NOMO-1 treated with DMSO at 0.1 percent for 48 hours (cell line): ENCODE results near the gene NATD1.

ENCODE experiments used
- DNase-seq: peaks from one replicate; lab custom pipeline; 2025; ENCODE audit not compliant: unreplicated experiment; lab: John Stamatoyannopoulos, UW

NATD1 gene

DNA sequence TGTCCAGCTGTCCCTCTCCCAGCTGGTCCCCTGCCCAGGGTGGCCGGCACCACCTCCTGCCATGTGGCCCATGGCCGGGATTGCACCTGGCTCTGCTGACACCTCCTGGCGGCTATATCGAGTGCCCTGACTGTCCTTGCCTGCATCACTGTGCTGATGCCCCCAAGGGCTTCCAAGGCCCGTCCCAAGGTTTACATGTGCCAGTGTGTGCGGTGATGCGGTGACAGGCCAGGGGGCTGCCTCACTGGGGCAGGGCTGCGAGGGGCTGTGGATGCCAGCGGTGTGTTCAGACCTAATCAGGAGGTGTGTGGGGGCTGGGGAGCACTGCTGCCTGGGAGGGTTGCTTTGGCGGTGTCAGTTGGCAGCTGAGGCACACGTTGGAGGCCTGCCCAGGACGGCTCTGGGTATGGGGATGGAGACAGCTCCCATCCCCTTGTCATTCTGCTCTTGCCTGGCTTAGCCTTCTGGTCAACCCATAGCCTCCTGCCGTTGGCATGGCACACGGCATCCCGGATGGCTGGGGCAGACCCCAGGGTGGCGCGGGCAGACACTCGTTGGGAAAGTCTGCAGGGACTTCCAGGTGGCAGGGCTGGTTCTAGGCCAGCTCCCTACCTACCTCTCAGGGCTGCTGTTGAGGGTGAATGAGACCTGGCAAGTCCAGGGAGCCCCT lies 36.8 kb upstream of the NATD1 start:
- DNase-seq = no peak

DNA sequence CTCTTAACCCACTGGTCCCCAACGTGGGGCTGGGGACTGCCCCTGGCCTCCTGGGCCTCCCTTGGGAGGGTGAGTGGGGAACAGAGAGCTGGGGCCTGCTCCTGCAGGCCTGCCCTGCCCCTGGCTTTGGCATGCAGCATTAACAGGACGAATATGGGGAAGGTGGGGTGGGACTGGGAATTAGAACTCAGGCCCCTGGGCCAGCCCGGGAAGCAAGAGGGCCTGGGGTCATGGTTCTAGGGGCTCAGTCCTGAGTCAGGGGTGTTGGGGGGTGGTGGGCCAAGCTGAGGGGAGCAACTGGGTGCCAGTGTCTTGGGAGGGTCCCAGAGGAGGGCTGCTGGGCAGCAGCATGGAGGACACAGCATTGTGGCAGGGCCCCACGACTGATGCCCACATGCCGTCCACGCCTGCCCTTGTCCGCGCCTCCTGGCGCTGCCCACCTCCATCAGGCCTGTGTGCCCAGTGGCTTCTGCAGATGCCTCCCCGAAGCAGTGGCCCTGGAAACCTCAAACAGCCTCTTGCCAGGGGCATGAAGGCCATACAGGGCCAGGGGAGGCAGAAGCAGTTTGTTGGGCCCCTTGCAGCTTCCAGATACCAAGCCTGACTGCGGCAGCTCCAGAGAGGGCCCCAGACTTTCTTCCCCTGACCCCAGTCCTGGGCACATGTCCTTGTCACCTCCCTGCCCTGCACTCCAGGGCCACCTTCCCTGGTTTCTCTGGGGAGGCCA lies 36.1 kb upstream of the NATD1 start:
- DNase-seq = no peak

DNA sequence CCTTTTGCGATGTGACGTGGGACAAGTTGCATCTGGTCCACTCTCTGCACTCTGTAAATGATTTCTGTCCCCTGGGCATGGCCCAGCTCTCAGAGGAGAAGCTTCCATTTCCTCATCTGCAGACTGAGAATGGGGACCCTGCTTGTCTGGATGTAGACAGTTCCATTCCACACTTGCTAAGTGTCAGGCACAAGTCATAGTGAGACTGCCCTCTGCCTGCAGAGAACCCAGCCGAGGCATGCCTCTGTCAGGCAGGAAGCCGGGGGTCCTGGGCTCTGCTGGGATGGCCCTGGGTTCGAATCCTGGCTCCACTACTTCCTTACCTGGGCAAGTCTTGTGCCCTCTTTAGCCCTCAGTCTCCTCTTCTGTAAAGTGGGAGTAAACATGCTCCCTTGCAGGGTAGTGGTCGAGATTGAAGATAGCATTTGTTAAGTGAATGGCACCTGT lies 35.4 kb upstream of the NATD1 start:
- peak; percentile 28 for DNase-seq

DNA sequence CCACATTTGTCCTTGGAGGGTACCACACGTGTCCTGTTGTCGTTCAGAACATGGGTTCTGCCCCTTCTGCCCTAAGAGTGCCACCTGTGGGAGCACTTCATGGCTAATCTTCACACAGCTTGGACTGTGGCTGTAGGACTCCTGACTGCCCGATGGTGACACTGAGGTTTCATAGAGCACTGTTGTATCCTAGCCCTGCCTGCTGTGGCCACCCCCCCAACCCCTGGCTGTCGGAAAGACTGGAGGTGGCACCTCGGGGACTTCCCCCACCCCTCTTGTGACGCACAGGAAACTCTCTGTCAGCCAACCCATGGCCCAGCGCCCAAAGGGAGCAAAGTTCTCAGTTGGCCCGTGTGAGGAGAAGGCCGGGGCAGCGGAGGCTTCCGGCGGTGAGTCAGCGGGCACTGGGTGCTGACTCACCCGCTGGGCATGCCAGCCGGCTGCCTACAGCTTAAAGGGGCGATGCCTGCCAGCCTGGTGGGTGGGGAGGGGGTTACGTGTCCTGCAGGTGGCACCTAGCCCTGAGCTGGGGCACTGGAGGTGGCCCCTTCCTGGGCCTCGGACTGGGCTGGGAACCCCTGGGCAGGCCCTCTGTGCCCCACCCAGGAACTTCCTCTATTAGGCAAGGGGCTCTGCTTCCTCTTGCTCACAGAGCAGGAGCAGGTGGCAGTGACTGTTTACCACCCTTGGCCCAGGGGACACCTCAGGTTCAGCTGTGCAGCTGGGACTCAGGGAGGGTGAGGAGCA lies 34.7 kb upstream of the NATD1 start:
- DNase-seq = peak; percentile 97

DNA sequence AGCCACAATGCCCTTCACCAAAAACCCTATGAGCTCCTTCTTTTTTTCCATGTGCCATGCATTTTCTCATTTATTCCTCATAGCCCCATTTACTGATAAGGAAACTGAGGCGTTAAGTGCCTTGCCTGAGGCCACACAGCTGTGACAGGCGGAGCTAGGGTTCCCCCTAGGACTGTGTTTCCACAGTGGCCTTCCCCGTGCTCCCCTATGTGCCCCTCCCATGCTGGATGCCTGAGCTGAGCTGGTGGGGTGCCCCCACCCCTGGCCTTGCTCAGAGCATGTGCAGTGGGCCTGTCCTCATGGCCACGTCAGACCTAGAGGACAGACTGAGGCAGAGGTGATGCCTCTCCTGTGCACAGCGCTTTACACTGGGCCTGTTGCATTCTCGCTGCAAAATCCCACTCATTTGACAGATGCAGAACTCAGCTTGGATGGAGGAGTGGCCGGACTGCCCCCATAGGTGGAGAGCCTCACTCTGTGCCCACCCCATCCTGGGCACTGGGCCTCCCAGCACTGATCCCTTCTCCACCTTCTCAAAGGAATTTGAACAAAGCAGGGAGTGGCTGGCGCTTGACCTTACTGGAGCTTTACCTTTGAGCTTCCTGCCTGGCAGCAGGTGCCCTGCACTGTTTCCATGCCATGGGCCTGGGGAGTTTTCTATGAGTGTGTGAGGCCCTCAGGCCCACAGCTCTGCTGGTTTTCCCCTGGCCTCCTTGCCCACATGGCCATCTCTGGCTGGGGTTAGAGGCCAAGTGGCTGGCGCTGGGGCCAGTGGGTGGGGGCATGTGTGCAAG lies 33.9 kb upstream of the NATD1 start:
- DNase-seq = no peak

DNA sequence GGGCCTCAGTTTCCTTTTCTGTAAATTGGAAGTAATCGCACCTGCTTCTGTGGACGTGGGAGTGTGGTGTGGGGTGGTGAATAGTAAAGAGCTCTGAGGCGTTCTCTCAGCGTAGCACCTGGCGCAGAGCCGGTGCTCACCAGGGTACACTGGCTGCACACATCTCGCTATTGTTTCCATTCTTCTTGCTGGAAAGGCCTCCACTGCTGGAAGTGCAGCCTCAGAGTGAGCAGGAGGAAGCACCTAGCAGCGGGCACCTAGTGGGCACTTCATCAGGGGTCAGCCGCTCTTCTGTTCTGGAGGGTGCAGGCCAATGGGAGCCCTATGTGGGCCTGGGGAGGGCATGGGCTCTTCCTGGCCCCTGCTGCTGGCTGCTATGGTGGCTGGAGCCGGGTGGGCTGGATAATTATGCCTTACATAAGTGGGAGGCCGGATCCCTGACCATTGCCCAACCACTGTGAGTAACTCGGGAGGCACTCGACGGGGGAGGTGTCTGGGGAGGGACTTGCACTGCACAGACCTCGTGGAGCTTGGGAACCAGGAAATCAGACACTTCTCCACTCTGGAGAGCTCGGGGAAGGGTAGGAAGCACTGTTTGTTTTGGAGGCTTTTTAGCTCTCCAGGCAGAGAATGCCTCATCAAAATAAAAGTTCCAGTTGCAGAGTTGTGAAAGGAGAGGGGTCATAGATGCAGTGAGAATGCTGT lies 33.0 kb upstream of the NATD1 start:
- peak; percentile 66 for DNase-seq

DNA sequence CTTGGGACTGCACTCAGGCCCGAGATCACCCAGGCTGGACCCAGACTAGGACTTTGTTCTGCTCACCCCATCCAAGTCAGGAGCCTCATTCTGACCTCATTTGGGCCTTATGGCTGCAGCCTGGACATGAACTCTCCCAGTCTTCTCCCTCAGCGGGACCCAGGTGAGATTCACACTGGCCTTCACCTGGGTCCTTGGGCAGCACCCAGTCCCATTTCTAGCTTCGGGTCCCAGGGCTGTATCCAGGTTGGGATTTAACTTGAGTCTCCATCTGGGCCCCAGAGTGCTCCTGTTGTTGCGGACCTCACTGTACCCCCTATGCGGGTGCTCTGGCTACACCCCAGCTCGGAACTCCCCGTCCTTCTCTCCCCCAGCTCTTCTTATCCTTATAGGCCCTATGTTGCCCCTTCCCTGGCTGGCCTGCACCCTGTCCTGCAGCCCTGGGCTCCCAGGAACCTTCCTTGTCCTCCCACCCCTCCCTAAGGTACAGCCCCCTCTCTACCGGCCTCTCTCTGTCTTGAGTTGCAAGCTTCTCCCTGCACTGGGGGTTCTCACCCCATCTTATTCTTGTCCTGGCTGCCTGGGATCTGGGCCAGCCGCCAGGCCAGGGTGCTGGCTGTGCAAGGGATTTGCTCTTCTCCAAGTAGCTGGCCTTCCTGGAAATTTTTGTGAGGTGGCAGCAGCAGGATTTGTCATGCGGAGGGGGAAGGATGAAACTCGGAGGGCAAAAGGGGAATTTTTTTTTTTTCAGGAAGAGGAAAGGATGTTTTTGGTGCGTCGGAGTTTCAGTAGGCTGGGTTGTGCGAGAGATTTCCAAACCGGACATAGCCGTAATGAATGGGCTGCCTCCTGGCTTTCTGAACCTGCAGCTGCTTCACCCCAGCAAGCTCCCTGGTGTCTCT lies 32.2 kb upstream of the NATD1 start:
- no peak for DNase-seq

DNA sequence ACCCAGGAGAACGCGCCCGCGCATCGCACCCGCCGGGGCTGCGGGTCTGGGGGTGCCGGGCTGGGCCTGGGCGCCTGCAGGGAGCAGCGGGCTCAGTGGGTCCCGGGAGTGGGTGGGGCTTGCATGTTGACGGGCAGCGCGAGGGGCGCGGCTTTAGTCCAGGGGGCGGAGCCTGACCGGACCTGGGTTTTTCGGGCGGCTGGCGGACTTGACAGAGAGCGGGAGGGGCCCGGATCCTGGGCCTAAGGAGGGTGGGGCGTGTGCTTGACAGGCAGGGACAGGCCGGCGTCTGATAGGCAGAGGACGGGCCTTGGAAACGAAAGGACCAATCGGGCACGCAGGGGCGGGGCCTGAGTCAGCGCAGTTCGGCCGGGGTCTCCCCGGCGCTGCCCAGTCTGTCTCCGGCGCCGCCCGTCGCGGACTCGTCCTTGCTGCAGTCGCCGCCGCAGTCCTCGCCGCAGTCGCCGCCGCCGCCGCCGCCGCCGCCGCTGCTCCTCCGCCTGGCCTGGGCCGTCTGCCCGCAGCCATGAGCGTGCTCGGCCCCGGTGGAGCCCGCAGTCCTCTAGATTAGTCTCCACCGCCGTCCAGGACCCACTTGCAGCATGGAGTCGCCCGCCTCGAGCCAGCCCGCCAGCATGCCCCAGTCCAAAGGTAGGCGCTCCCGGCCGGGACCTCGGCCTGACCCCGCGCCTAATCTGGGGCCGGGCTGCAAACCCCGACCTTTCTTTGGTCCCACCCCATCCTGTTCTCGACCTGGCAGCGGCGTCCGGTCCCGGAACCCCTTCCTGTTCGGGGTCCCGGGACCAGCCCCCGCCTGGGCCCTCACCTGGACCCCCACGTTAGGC lies 31.3 kb upstream of the NATD1 start, which contains the start of gene MAP2K3:
MAP2K3 (plus strand) TSS at position 393 of the 845 bp plus-strand sequence; CDS start at position 603, 210 bp downstream.
- DNase-seq = peak; percentile 99

DNA sequence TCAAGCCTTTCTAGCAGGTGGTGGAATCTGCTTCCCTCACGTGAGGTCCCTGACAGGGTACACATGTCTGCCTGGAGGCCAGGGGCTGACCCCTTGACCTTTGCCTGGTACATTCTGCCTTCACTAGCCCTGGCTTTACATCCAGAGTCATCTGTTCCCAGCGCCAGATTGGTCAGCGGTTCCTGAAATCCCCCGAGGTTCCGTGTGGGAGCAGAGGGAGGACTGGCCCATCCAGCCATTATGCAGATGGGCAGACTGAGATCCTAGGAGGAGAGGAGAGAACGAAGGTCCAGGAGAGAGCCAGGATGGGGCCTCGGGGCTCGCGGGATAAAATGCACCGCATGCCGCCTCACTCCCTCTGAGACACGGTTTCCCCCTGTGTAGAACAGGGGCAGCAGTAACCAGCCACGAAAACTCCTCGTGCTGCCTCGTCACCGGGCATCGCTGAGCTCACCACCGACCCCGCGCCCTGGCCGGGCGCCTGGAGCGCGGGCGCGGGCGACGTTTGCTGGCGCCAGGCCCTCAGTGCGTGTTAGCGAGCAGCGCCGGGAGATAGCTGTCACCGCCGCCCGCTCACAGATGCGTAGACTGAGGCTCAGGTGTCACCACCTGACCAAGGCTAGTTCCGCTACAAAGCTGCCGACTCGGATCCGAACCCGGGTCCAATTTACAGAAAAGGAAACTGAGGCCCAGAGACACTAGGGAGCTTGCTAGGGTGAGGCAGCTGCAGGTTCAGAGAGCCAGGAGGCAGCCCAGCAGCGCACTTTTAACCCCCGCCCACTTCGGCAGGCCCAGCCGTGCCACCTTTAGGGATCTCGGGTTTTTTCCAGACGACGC lies 30.5 kb upstream of the NATD1 start:
- no peak for DNase-seq

DNA sequence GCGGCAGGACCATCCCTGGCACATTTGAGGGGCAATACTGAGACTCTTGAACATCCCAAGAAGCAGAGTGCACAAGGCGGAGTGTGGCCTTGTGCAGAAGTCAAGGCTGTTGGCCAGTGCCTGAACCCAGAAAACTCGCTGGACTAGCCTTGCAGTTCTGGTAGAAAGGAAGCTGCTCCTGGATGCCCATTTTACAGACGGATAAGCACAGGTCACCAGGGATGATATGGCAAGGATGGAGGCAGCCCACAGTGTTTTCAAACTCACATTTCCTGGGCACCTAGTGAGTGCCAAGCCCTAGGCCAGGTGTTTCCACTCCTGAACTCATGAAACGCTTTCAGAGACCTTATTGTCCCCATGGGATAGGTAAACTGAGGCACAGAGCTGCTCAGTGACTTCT lies 29.6 kb upstream of the NATD1 start:
- no peak for DNase-seq

DNA sequence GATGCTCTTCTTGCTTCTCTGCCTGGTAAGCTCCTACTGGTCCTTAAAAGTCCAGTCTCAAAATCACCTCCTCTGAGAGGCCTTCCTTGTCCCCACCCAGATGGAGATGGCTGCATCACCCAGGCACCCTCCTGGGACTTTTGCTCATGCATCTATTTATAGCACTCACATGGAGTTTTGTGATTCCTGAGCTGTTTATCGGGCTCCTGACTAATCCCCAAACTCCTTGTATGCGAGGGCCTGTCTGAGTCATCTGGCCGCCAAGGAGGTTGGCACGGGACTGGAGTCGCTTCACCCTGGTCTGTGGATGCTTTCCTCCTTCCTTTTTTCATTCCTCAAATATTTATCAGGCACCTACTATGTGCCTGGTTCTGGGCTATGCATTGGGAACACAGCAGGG lies 29.0 kb upstream of the NATD1 start:
- DNase-seq = no peak

DNA sequence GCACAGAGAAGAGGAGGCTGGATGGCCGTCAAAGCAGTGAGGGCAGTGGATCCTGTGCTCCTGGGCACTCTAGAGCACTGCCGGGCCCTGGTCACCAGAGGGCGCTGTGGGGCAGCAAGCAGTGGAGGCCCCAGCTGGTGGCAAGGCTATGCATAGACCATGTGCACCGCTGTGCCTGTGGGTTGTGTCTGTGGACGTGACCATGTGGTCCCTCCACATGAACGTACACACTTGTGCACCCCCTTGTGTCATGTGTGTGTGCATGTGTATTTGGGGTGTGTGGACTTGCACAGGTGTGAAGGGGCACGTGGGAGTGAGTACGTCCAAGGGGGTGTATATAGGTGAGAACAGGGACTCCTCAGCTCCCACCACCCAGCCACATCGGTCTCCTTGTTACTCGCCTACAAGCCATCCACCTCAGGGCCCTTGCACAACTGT lies 26.9 kb upstream of the NATD1 start:
- peak; percentile 71 for DNase-seq

DNA sequence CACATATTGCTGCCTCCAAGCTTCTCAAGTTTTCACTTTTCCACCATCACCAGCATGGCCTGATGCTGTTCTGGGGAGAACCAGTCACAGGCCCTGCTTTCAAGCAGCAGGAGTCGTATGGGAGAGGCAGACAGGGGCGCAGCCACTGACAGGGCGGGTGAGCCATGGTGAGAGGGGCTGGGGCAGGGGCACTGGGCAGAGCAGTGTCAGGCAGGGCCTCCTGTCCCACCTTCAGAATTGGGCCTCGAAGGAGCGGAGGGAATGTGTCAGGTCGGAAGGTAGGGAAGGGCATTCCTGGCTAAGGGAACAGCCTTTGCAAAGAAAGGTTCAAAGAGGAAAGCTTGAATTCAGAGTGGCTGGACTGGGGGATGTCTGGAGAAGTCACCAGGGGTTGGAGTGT lies 26.4 kb upstream of the NATD1 start:
- no peak for DNase-seq

DNA sequence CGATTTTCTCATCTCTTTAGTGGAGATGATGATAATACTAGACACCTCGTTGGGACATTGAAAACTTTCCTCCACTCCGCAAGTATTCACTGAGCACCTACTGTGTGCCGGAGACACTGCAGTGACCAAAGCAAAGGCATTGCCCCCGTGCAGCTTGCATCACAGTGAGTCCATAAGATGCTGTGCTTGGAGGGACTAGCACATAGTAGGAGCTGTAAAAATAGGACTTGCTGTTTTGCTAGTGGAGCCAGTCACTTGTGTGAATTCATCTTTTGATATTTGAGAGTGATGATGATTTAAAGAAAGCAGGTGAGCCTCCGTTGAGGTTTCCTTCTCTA lies 26.0 kb upstream of the NATD1 start:
- DNase-seq = no peak

DNA sequence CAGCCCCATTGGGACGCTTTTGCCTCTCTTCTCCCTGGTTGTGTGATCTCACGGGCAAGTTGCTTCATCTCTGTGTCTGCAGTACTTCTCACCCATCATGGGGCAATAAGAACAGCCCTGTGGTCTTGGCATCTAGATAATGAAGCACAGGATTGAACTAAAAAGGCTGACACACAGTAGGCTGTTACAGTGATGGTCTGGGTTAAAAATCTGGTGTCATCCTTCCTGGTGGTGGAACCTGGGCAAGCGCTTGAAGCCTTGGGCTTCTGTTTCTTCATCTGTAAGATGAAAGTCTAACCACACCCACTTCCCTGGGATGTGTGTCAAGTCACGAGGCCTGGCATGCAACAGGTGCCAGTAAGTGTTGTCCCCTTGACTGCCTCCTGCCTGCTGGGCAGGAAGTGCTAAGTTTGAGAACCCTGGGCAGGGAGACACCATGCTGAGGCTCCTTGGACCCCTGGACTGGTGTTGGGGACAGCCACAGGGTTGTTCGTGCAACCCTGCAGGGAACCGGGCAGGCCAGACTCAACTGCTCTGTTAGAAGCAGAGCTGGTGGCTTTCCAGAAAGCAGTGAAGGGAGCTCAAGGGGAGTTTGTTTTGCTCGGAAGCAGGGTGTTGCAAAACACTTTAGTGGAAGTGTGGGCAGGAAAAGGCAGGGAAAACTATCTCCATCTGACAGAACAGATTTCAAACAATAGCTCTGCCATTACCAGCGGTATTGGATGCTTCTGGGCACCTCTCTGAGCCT lies 25.4 kb upstream of the NATD1 start:
- DNase-seq = peak; percentile 32

DNA sequence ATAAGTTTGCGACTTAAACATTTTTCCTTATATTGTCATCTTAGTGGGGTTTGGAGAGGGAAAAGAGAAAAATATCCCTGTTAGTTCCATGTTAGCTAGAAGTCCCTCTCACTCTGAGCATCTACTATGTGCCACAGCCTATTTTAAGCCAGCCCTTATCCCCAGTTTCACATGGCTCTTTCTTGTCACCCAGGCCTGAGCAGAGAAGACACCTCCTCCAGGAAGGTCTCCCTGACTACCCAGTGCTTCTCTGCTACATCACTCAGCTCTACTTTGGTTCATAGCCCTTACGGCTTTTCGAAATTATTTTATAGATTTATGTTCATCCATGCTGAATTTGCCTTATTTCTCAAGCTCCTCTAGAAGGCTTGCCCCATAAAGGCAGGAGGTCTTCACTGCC lies 24.1 kb upstream of the NATD1 start:
- no peak for DNase-seq

DNA sequence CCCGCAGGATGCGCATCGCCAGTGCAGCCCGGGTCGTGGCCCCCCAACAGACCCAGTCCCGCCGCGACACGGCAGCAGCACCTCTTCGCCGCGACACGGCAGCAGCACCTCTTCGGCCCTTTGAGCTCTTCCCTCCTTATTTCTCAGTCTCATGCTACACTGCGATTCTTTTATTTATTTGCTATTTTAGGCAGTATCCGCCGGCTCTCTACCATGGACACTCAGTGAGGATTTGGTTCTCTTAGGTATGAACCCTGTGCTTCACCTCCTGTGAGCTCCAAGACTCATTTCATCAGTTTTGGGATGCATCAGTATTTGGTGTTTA lies 23.0 kb upstream of the NATD1 start:
- DNase-seq = no peak
